ENCODE results near the gene FAM209A. TPM values are rescaled to one million over a fixed set of nuclear protein-coding genes. Genes with fewer than 3 reads are reported as not detected.
A peak's percentile ranks its signal among the peaks of the same experiment; 100 is the strongest.
"Not testable (repeated sequence)": the region's sequence is repeated elsewhere in the genome, so short reads cannot be mapped to it uniquely, and the experiment has no call there.

Gene FAM209A
- not detected for total RNA-seq
- polyA plus RNA-seq: not detected
- long read RNA-seq, donor 1: 0 reads
- long read RNA-seq, donor 2, partial matches to known transcripts: 0 of 2 reads
- long read RNA-seq, donor 2, other reads (novel, unspliced or antisense): 2 of 2 reads
- long read RNA-seq, donor 3: 0 reads
- long read RNA-seq, donor 4, partial matches to known transcripts: 0 of 1 reads
- long read RNA-seq, donor 4, other reads (novel, unspliced or antisense): 1 of 1 reads

- intact Hi-C loops (cut with DNase I); DNase-seq; H3K4me3 ChIP-seq (ENCODE audit: low read length); H3K9me3 ChIP-seq (ENCODE audit: control insufficient read depth, low read length); ATAC-seq; H3K27ac ChIP-seq (ENCODE audit: low read length); H3K27me3 ChIP-seq (ENCODE audit: control insufficient read depth, insufficient read depth); H3K4me1 ChIP-seq (ENCODE audit: control insufficient read depth, insufficient read depth, low read length): not testable (repeated sequence)
- WGBS: 90% methylated on average over 7 of the region's 7 CpGs
Measured at GRCh38 chr20:56524444-56524843, at the start of gene FAM209A. Gene FAM209A (plus strand): TSS chr20:56524744. CDS start chr20:56524809, 65 bp downstream.

GRCh38 chr20:56483970-56484369 is 40.6 kb upstream of the FAM209A start:
- Histone ChIP-seq H3K4me1 (ENCODE audit: control insufficient read depth, insufficient read depth, low read length) (no peaks in the 10 kb centered on the region), H3K9me3 (ENCODE audit: control insufficient read depth, low read length) (no peaks in the 10 kb centered on the region), H3K27ac (ENCODE audit: low read length) (no peak overlapping the region), H3K27me3 (ENCODE audit: control insufficient read depth, insufficient read depth) (no peaks in the 10 kb centered on the region), H3K4me3 (ENCODE audit: low read length) (no peak overlapping the region)
- ATAC-seq: no peak
- 70% methylated on average over 7 of the region's 7 CpGs for WGBS
- DNase-seq: no peak
- intact Hi-C loops (cut with DNase I): no loop called here

GRCh38 chr20:56487216-56487615 is 37.3 kb upstream of the FAM209A start:
- Histone ChIP-seq H3K4me1 (ENCODE audit: control insufficient read depth, insufficient read depth, low read length) (no peaks in the 10 kb centered on the region), H3K9me3 (ENCODE audit: control insufficient read depth, low read length) (no peaks in the 10 kb centered on the region), H3K27me3 (ENCODE audit: control insufficient read depth, insufficient read depth) (no peaks in the 10 kb centered on the region), H3K4me3 (ENCODE audit: low read length) (no peak overlapping the region), H3K27ac (ENCODE audit: low read length) (no peak overlapping the region)
- DNase-seq: no peak
- intact Hi-C loops (cut with DNase I): no loop called here
- no peak for ATAC-seq
- 72% methylated on average over 11 of the region's 11 CpGs for WGBS

GRCh38 chr20:56488566-56488965 is 36.0 kb upstream of the FAM209A start:
- intact Hi-C loops (cut with DNase I): no loop called here
- H3K27me3 ChIP-seq (ENCODE audit: control insufficient read depth, insufficient read depth): no peaks in the 10 kb centered on the region
- WGBS: 96% methylated on average over 5 of the region's 5 CpGs
- H3K4me1 ChIP-seq (ENCODE audit: control insufficient read depth, insufficient read depth, low read length): no peaks in the 10 kb centered on the region
- H3K4me3 ChIP-seq (ENCODE audit: low read length): no peak overlapping the region
- ATAC-seq (no peak), DNase-seq (no peak)
- no peaks in the 10 kb centered on the region for H3K9me3 ChIP-seq (ENCODE audit: control insufficient read depth, low read length)
- H3K27ac ChIP-seq (ENCODE audit: low read length): no peak overlapping the region

- ATAC-seq: no peak
Measured at GRCh38 chr20:56501116-56501515, 23.4 kb upstream of the FAM209A start.

GRCh38 chr20:56503916-56504315 is 20.6 kb upstream of the FAM209A start:
- no peak for ATAC-seq
- intact Hi-C loops (cut with DNase I): no loop called here
- no peak for DNase-seq
- no peaks in the 10 kb centered on the region for H3K9me3 ChIP-seq (ENCODE audit: control insufficient read depth, low read length)
- no peaks in the 10 kb centered on the region for H3K27me3 ChIP-seq (ENCODE audit: control insufficient read depth, insufficient read depth)
- H3K27ac ChIP-seq (ENCODE audit: low read length): no peak overlapping the region
- no peak overlapping the region for H3K4me3 ChIP-seq (ENCODE audit: low read length)
- no peaks in the 10 kb centered on the region for H3K4me1 ChIP-seq (ENCODE audit: control insufficient read depth, insufficient read depth, low read length)
- WGBS: 89% methylated on average over 8 of the region's 8 CpGs

More at GRCh38 chr20:56501116-56501515, 23.4 kb upstream of the FAM209A start:
- intact Hi-C loops (cut with DNase I): no loop called here
- 96% methylated on average over 1 of the region's 1 CpG for WGBS
- Histone ChIP-seq H3K9me3 (ENCODE audit: control insufficient read depth, low read length) (no peaks in the 10 kb centered on the region), H3K4me3 (ENCODE audit: low read length) (no peak overlapping the region), H3K27ac (ENCODE audit: low read length) (no peak overlapping the region), H3K4me1 (ENCODE audit: control insufficient read depth, insufficient read depth, low read length) (no peaks in the 10 kb centered on the region), H3K27me3 (ENCODE audit: control insufficient read depth, insufficient read depth) (no peaks in the 10 kb centered on the region)
- no peak for DNase-seq

GRCh38 chr20:56504373-56505005 is 20.1 kb upstream of the FAM209A start:
- Histone ChIP-seq H3K9me3 (ENCODE audit: control insufficient read depth, low read length) (no peaks in the 10 kb centered on the region), H3K4me3 (ENCODE audit: low read length) (no peak overlapping the region), H3K27me3 (ENCODE audit: control insufficient read depth, insufficient read depth) (no peaks in the 10 kb centered on the region), H3K4me1 (ENCODE audit: control insufficient read depth, insufficient read depth, low read length) (no peaks in the 10 kb centered on the region), H3K27ac (ENCODE audit: low read length) (no peak overlapping the region)
- DNase-seq (no peak), ATAC-seq (no peak)
- intact Hi-C loops (cut with DNase I): no loop called here
- 83% methylated on average over 9 of the region's 9 CpGs for WGBS

GRCh38 chr20:56506103-56506502 is 18.4 kb upstream of the FAM209A start:
- Histone ChIP-seq H3K4me3 (ENCODE audit: low read length) (no peak overlapping the region), H3K27me3 (ENCODE audit: control insufficient read depth, insufficient read depth) (no peaks in the 10 kb centered on the region), H3K27ac (ENCODE audit: low read length) (no peak overlapping the region), H3K9me3 (ENCODE audit: control insufficient read depth, low read length) (no peaks in the 10 kb centered on the region), H3K4me1 (ENCODE audit: control insufficient read depth, insufficient read depth, low read length) (no peaks in the 10 kb centered on the region)
- ATAC-seq: peak; percentile 33 to 55
- intact Hi-C loops (cut with DNase I): no loop called here
- 49% methylated on average over 3 of the region's 3 CpGs for WGBS
- DNase-seq: no peak

GRCh38 chr20:56511926-56512325 is 12.6 kb upstream of the FAM209A start:
- DNase-seq (no peak), ATAC-seq (no peak)
- no peaks in the 10 kb centered on the region for H3K27me3 ChIP-seq (ENCODE audit: control insufficient read depth, insufficient read depth)
- intact Hi-C loops (cut with DNase I): no loop called here
- WGBS: 95% methylated on average over 10 of the region's 10 CpGs
- peaks cover 2% of the 10 kb centered on the region for H3K4me1 ChIP-seq (ENCODE audit: control insufficient read depth, insufficient read depth, low read length)
- no peak overlapping the region for H3K4me3 ChIP-seq (ENCODE audit: low read length)
- no peaks in the 10 kb centered on the region for H3K9me3 ChIP-seq (ENCODE audit: control insufficient read depth, low read length)
- H3K27ac ChIP-seq (ENCODE audit: low read length): no peak overlapping the region

- H3K27ac ChIP-seq (ENCODE audit: low read length): no peak overlapping the region
- no peak for DNase-seq
- WGBS: 81% methylated on average over 22 of the region's 22 CpGs
- no peak overlapping the region for H3K4me3 ChIP-seq (ENCODE audit: low read length)
- ATAC-seq: no peak
- intact Hi-C loops (cut with DNase I): no loop called here
- H3K4me1 ChIP-seq (ENCODE audit: control insufficient read depth, insufficient read depth, low read length): peaks cover 2% of the 10 kb centered on the region
- H3K9me3 ChIP-seq (ENCODE audit: control insufficient read depth, low read length): no peaks in the 10 kb centered on the region
- no peaks in the 10 kb centered on the region for H3K27me3 ChIP-seq (ENCODE audit: control insufficient read depth, insufficient read depth)
Measured at GRCh38 chr20:56513161-56514150, 11.1 kb upstream of the FAM209A start.

GRCh38 chr20:56516631-56517030 is 7.9 kb upstream of the FAM209A start:
- H3K27ac ChIP-seq (ENCODE audit: low read length): no peak overlapping the region
- H3K27me3 ChIP-seq (ENCODE audit: control insufficient read depth, insufficient read depth): no peaks in the 10 kb centered on the region
- no peak overlapping the region for H3K4me3 ChIP-seq (ENCODE audit: low read length)
- 69% methylated on average over 5 of the region's 5 CpGs for WGBS
- no peaks in the 10 kb centered on the region for H3K9me3 ChIP-seq (ENCODE audit: control insufficient read depth, low read length)
- ATAC-seq: peak in 1 of 2 donors; percentile 40
- peaks cover 2% of the 10 kb centered on the region for H3K4me1 ChIP-seq (ENCODE audit: control insufficient read depth, insufficient read depth, low read length)
- intact Hi-C loops (cut with DNase I): no loop called here
- no peak for DNase-seq

Measured in right cardiac atrium (tissue), 5 donors.